NCI-H1694 (cell line): Measurements from ENCODE around the gene NUP155.
"Not testable (repeated sequence)": the region's sequence is repeated elsewhere in the genome, so short reads cannot be mapped to it uniquely, and the experiment has no call there.

Experiments used
- DNase-seq: peaks from one replicate; lab custom pipeline; 2025; lab: John Stamatoyannopoulos, UW

NUP155 gene

GRCh38 chr5:37275511-37275910, 95.4 kb downstream of the NUP155 start:
- no peak for DNase-seq

GRCh38 chr5:37272511-37272910, 98.4 kb downstream of the NUP155 start:
- no peak for DNase-seq

DNA sequence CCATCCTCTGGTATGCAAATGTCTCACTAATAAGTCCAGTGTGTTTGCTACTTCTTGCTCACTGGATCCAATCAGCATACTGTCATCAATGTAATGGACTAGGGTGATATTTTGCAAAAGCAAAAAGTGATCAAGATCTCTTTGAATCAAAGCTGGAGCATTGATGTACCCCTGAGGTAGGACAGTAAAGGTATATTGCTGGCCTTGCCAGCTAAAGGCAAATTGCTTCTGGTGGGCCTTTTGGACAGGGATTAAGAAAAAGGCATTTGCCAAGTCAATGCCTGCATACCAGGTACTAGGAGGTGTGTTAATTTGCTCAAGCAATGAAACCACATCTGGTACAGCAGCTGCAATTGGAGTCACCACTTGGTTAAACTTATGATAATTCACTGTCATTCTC, 102.8 kb downstream of the NUP155 start:
- DNase-seq, result not testable (repeated sequence)

DNA sequence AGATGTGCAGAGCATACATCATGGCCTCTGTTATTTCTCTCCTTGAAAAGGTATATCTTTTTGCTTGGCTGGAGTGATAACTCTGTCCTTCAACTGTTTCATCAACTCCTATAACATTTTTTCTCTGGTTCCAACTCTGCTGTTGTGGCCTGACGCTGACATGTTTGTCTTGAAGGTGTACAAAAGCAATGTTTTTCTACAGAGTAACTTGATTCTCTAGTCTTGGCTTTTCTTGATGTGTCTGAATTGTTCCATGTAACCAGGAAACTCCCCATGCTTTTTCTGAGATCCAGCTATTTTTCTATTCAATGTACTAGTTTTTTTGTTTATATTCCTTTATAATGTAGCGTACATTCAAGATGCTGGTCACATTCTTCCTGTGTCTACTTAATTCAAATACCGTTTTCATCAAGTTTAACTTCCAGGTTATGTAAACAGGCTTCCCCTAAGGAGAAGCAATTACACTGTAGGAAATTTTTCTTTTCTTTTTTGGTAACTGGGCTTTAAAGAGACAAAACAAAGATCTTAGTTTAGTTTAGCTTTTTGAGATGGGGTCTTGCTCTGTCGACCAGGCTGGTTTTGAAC, 115.0 kb downstream of the NUP155 start:
- DNase-seq, result no peak

GRCh38 chr5:37254581-37254980, 116.3 kb downstream of the NUP155 start:
- no peak for DNase-seq

DNA sequence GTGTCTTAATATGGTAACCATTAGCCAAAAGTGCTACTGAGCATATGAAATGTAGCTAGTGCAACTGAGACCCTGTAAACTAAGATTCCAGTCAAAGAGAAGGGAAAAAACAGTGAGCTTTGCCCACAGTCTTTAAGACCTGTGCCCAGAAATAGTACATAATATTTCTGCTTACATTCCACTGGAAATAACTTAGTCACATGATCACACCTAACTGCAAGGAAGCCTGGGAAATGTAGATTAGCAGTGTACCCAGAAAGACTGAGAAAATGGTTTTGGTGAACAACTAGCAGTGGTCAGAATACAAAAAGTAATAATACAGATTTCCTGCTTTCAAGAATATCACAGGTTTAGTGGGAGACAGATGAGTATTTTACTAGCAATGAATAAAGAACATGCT, 119.2 kb downstream of the NUP155 start:
- no peak for DNase-seq

GRCh38 chr5:37249815-37250164, 121.1 kb downstream of the NUP155 start:
- no peak for DNase-seq

GRCh38 chr5:37248970-37249814, 121.7 kb downstream of the NUP155 start, which contains the start of gene CPLANE1:
CPLANE1 (minus strand) TSS chr5:37249376; CDS start chr5:37247698, 1,678 bp downstream.
- DNase-seq, result peak; percentile 70

DNA sequence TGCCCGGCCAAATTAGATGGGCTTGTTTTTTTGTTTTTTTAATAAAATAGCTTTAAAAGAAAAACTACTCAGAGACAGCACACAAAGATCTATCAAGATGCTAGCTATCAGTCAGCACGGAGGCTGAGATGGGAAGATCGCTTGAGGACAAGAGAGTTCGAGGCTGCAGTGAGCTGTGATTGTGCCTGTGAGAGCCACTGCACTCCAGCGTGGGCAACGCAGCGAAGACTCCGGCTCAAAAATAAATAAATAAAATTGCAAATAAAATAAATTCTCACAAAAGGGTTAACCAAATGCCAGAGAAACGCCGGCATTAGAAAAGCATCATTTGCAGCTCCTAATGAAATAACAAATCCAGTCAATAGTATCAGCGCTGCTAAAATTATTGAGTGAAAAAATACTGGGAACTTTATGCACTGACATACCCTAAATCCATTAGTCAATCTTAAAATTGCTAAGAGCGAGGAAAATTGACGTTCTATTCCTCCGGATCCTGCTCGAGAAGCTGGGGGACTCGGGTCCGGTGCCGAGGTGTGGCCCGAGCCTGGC, 122.4 kb downstream of the NUP155 start:
- DNase-seq, result no peak

- DNase-seq, result no peak
Observed at GRCh38 chr5:37247496-37247895, 123.4 kb downstream of the NUP155 start.

- DNase-seq, result no peak
Observed at GRCh38 chr5:37247036-37247435, 123.9 kb downstream of the NUP155 start.
